Keratinocyte (primary cell): ENCODE results near the gene SERTAD1. TPM values are rescaled to one million over a fixed set of nuclear protein-coding genes. Genes with fewer than 3 reads are reported as not detected.

Experiments
- DNase-seq: peaks from one replicate; pipeline ENCODE4 v3.0.0-alpha.2; 2011; ENCODE audit warnings: low read depth, missing footprints, low spot score
- FAIRE-seq: peaks from 2 replicates; lab custom pipeline; 2011; peaks lifted over from hg19 to GRCh38; lab: Jason Lieb, UNC
- H2AFZ ChIP-seq: 2 replicates; pipeline ENCODE4 v1.6.0; 2012; ENCODE audit warnings: low read length, control low read depth, inconsistent platforms; ENCODE audit not compliant: control insufficient read depth
- H3K27ac ChIP-seq: 2 replicates; pipeline ENCODE4 v1.5.1; 2011; ENCODE audit warnings: low read length; ENCODE audit not compliant: control insufficient read depth, insufficient read depth
- H3K27me3 ChIP-seq: 3 replicates; pipeline ENCODE4 v1.6.0; 2011; ENCODE audit warnings: low read length; ENCODE audit not compliant: control insufficient read depth, insufficient read depth; ENCODE audit errors: extremely low read depth
- H3K36me3 ChIP-seq, 2 experiments: 2 replicates in 1 of 2; 3 replicates in 1 of 2; pipeline ENCODE4 v1.5.1; 2011; ENCODE audit warnings: low read length in 2 of 2, mild to moderate bottlenecking in 1 of 2; ENCODE audit not compliant: control insufficient read depth in 2 of 2, insufficient read depth in 2 of 2; ENCODE audit errors: extremely low read depth in 1 of 2
- H3K4me1 ChIP-seq: 3 replicates; pipeline ENCODE4 v1.5.1; 2011; ENCODE audit warnings: low read length; ENCODE audit not compliant: control insufficient read depth, insufficient read depth; ENCODE audit errors: extremely low read depth
- H3K4me2 ChIP-seq: 3 replicates; pipeline ENCODE4 v1.6.0; 2011; ENCODE audit warnings: low read depth, low read length; ENCODE audit not compliant: control insufficient read depth, insufficient read depth; ENCODE audit errors: extremely low read depth
- H3K4me3 ChIP-seq, 3 experiments: fragments of 200-600 bp in 1 of 3; sonication (generic) in 1 of 3; 2 replicates in 2 of 3; 3 replicates in 1 of 3; pipeline ENCODE4 v1.5.1; 2011 to 2016; ENCODE audit warnings: low read length in 3 of 3, mild to moderate bottlenecking in 3 of 3, control low read depth in 2 of 3, inconsistent platforms in 1 of 3, low read depth in 1 of 3, mixed read lengths in 1 of 3, mixed run types in 1 of 3, moderate library complexity in 1 of 3; ENCODE audit not compliant: control insufficient read depth in 2 of 3, insufficient read depth in 2 of 3; ENCODE audit errors: extremely low read depth in 1 of 3
- H3K79me2 ChIP-seq: 2 replicates; pipeline ENCODE4 v1.6.0; 2012; ENCODE audit warnings: low read length; ENCODE audit not compliant: control insufficient read depth, insufficient read depth
- H3K9ac ChIP-seq: 3 replicates; pipeline ENCODE4 v1.6.0; 2011; ENCODE audit warnings: low read length; ENCODE audit not compliant: control insufficient read depth, insufficient read depth; ENCODE audit errors: extremely low read depth
- H3K9me1 ChIP-seq: 3 replicates; pipeline ENCODE4 v1.6.0; 2011; ENCODE audit warnings: low read length; ENCODE audit not compliant: control insufficient read depth, insufficient read depth; ENCODE audit errors: extremely low read depth
- H3K9me3 ChIP-seq: 2 replicates; pipeline ENCODE4 v1.5.1; 2012; ENCODE audit warnings: low read depth, low read length; ENCODE audit not compliant: control insufficient read depth
- H4K20me1 ChIP-seq: 3 replicates; pipeline ENCODE4 v1.6.0; 2011; ENCODE audit warnings: low read length; ENCODE audit not compliant: control insufficient read depth, insufficient read depth; ENCODE audit errors: extremely low read depth
- EZH2 ChIP-seq: IDR thresholded peaks from one replicate; pipeline ENCODE4 v1.6.1; 2012; ENCODE audit warnings: inconsistent platforms, mild to moderate bottlenecking, low read length, moderate library complexity
- dilution Hi-C: fragments of 300-500 bp; cut with MboI; formaldehyde crosslinking; loops from one replicate; pipeline ENCODE4 v1.7.0; 2020; ENCODE audit warnings: low sequenced_read_pairs; ENCODE audit not compliant: extremely low pct_ligation_motif_present
- polyA plus RNA-seq, 5 experiments: library from polyadenylated mRNA; depleted of rRNA in 3 of 5; stranded (reverse) in 3 of 5; stranded (forward) in 1 of 5; unstranded in 1 of 5; fragments of >200 nt; gene quantifications; 1 replicate in 1 of 5; 2 replicates in 3 of 5; 3 replicates in 1 of 5; pipeline versions ENCODE4 v1.2.1 to v1.2.3, GENCODE V29; 2011 to 2012; ENCODE audit warnings: missing spikeins in 2 of 5, low read depth in 1 of 5, low replicate concordance in 1 of 5
- TF ChIP-seq, protein P1 (sequence below), 3 experiments: IDR thresholded peaks in 1 of 3; conservative IDR thresholded peaks in 1 of 3; optimal IDR thresholded peaks in 1 of 3; 2 replicates in 2 of 3; 3 replicates in 1 of 3; pipeline versions ENCODE3 to v1.5.1; 2011; ENCODE audit warnings: low read length in 3 of 3, mild to moderate bottlenecking in 3 of 3, moderate library complexity in 2 of 3, control low read depth in 1 of 3, inconsistent platforms in 1 of 3; ENCODE audit not compliant: insufficient read depth in 2 of 3; ENCODE audit errors: extremely low read depth in 1 of 3

SERTAD1 gene
- polyA plus RNA-seq, 1 donor (not counting 4 experiments of a cell fraction or from before 2014, with no cell fraction given) = 9.5 TPM

DNA sequence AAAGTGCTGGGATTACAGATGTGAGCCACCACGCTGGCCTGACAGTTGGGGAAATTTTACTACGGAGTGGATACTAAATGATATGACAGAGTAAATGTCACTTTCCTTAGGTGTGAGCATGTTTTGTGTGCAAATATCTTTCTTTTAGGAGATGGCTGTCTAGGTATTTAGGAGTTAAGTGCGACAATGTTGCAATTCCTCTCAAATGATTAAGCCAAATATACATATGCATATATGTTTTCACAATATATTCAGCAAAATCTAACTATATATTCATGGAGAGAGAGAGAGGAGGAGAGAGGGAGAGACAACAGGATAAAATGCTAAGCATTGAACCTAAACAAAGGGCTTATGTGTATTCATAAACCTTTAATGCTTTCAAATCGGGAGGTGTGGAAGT lies 23.7 kb upstream of the SERTAD1 start:
- peaks cover 0 to 2% of the 10 kb centered on the region in 2 experiments for H3K36me3 ChIP-seq
- H3K9me1 ChIP-seq = no peaks in the 10 kb centered on the region
- dilution Hi-C loops = no loop called here
- H3K79me2 ChIP-seq = no peaks in the 10 kb centered on the region
- no peak overlapping the region for H3K4me3 ChIP-seq
- H3K27me3 ChIP-seq = no peaks in the 10 kb centered on the region
- H2AFZ ChIP-seq = no peak overlapping the region
- H4K20me1 ChIP-seq = no peaks in the 10 kb centered on the region
- H3K4me2 ChIP-seq = no peak overlapping the region
- no peak overlapping the region for H3K9ac ChIP-seq
- peaks cover 22% of the 10 kb centered on the region for H3K4me1 ChIP-seq
- TF ChIP-seq, protein P1, sequence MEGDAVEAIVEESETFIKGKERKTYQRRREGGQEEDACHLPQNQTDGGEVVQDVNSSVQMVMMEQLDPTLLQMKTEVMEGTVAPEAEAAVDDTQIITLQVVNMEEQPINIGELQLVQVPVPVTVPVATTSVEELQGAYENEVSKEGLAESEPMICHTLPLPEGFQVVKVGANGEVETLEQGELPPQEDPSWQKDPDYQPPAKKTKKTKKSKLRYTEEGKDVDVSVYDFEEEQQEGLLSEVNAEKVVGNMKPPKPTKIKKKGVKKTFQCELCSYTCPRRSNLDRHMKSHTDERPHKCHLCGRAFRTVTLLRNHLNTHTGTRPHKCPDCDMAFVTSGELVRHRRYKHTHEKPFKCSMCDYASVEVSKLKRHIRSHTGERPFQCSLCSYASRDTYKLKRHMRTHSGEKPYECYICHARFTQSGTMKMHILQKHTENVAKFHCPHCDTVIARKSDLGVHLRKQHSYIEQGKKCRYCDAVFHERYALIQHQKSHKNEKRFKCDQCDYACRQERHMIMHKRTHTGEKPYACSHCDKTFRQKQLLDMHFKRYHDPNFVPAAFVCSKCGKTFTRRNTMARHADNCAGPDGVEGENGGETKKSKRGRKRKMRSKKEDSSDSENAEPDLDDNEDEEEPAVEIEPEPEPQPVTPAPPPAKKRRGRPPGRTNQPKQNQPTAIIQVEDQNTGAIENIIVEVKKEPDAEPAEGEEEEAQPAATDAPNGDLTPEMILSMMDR (optimal IDR thresholded peaks at IDR 0.05 in 1 of 3, IDR thresholded peaks at IDR 0.05 in 1 of 3, conservative IDR thresholded peaks at IDR 0.05 in 1 of 3; ENCODE audit: extremely low read depth in 1 of 3, insufficient read depth in 2 of 3, low read length in 3 of 3) = no peak
- no peak for TF ChIP-seq EZH2
- no peaks in the 10 kb centered on the region for H3K9me3 ChIP-seq
- FAIRE-seq (no peak), DNase-seq (no peak)
- H3K27ac ChIP-seq = no peak overlapping the region

DNA sequence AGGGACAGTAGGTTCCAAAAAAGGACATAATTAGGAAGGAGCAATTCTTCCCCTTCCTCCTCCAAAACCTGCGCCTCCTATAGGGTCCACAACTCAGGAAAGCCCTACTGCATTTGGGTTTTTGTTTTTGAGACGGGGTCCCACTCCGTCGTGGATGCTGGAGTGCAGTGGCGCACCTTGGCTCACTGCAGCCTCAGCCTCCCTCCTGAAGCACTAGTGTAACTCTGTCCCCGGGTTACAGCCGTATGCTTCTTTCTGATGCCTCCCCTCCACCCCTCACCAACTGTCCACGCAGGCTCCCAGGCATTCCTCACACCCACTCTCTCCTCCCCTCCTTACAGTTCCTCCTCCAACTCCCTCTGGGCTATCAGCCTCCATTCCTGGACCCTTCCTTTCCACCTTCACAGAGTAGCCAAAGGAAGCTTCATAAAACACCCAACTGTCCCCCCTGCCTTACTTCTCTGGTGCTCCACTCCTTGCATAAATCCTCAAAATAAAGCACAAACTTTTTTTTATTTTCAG lies 20.5 kb upstream of the SERTAD1 start:
- no peak overlapping the region for H3K4me3 ChIP-seq
- no peaks in the 10 kb centered on the region for H3K27me3 ChIP-seq
- no peak overlapping the region for H3K27ac ChIP-seq
- no peak overlapping the region for H3K4me2 ChIP-seq
- FAIRE-seq = no peak
- H3K9me3 ChIP-seq = no peaks in the 10 kb centered on the region
- no peak for TF ChIP-seq EZH2
- TF ChIP-seq, protein P1 (optimal IDR thresholded peaks at IDR 0.05 in 1 of 3, IDR thresholded peaks at IDR 0.05 in 1 of 3, conservative IDR thresholded peaks at IDR 0.05 in 1 of 3; ENCODE audit: extremely low read depth in 1 of 3, insufficient read depth in 2 of 3, low read length in 3 of 3) = no peak
- H4K20me1 ChIP-seq = peaks cover 5% of the 10 kb centered on the region
- no peak overlapping the region for H3K9ac ChIP-seq
- no peak for DNase-seq
- no peak overlapping the region for H2AFZ ChIP-seq
- dilution Hi-C loops = no loop called here
- peaks cover 7 to 8% of the 10 kb centered on the region in 2 experiments for H3K36me3 ChIP-seq
- H3K9me1 ChIP-seq = no peaks in the 10 kb centered on the region
- peaks cover 24% of the 10 kb centered on the region for H3K79me2 ChIP-seq
- peaks cover 16% of the 10 kb centered on the region for H3K4me1 ChIP-seq
